ENCODE data around the gene ATXN2. TPM values are rescaled to one million over a fixed set of nuclear protein-coding genes. Genes with fewer than 3 reads are reported as not detected.
A peak's percentile ranks its signal among the peaks of the same experiment; 100 is the strongest.

The ATXN2 gene
- total RNA-seq (100 to 1,000 TPM; 145 to 165 TPM), polyA plus RNA-seq (ENCODE audit: insufficient read depth, low read depth, low replicate concordance) (61.4 TPM)
- long read RNA-seq, donor 1, full-length matches to known transcripts = 4 of 4 reads
- long read RNA-seq, donor 1, partial matches to known transcripts = 0 of 4 reads
- long read RNA-seq, donor 1, other reads (novel, unspliced or antisense) = 0 of 4 reads
- long read RNA-seq, donor 2, full-length matches to known transcripts = 10 of 10 reads
- long read RNA-seq, donor 2, partial matches to known transcripts = 0 of 10 reads
- long read RNA-seq, donor 2, other reads (novel, unspliced or antisense) = 0 of 10 reads

GRCh38 chr12:111598637-111599452 lies at the start of gene ATXN2:
ATXN2 (minus strand) TSS chr12:111599315; CDS start chr12:111599034, 281 bp downstream.
- no peaks in the 10 kb centered on the region for H3K36me3 ChIP-seq (ENCODE audit: low read depth, missing control alignments)
- no peaks in the 10 kb centered on the region for H3K9me3 ChIP-seq
- no peaks in the 10 kb centered on the region for H3K27me3 ChIP-seq
- 1% methylated on average over 52 of the region's 119 CpGs; no CpG with 5 or more reads in 1 of the 2 donors for WGBS, 2 donors
- peak within 1 kb of the TSS; percentile 82 to 92 for H3K4me3 ChIP-seq
- intact Hi-C loops (cut with DNase I; ENCODE audit: low total_unique reads) = no loop called here
- no peak for TF ChIP-seq CTCF (IDR thresholded peaks at IDR 0.05)
- no peak for TF ChIP-seq POLR2A (IDR thresholded peaks at IDR 0.05)
- DNase-seq = peak; percentile 71
- H3K27ac ChIP-seq = peak within 1 kb of the TSS; percentile 93 to 97
- H3K4me1 ChIP-seq = peaks cover 39% of the 10 kb centered on the region

DNA sequence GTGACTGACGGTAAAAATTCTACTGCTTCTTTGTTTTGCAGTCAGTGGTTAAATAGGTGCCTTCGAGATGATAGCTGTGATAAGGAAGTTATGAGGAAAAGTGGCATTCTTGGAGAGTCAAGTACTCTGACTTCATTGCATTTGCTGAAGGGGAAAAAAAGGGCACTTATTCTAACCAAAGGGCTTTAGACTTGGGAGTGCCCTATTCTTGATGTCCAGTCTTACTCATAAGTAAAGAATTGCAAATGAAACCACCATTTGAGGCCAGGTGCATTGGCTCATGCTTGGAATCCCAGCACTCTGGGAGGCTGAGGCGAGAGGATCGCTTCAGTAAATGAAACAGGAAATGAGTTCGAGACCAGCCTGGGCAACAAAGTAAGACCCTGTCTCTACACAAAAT lies 46.3 kb upstream of the ATXN2 start:
- intact Hi-C loops (cut with DNase I; ENCODE audit: low total_unique reads) = no loop called here
- Histone ChIP-seq H3K4me3 (no peak overlapping the region), H3K27ac (no peak overlapping the region), H3K36me3 (ENCODE audit: low read depth, missing control alignments) (no peaks in the 10 kb centered on the region), H3K4me1 (peaks cover 22% of the 10 kb centered on the region), H3K9me3 (no peaks in the 10 kb centered on the region), H3K27me3 (no peaks in the 10 kb centered on the region)
- WGBS, 2 donors = 96 to 100% methylated on average over 5 of the region's 5 CpGs
- TF ChIP-seq POLR2A (IDR thresholded peaks at IDR 0.05) = no peak
- TF ChIP-seq CTCF (IDR thresholded peaks at IDR 0.05) = no peak
- DNase-seq = no peak

DNA sequence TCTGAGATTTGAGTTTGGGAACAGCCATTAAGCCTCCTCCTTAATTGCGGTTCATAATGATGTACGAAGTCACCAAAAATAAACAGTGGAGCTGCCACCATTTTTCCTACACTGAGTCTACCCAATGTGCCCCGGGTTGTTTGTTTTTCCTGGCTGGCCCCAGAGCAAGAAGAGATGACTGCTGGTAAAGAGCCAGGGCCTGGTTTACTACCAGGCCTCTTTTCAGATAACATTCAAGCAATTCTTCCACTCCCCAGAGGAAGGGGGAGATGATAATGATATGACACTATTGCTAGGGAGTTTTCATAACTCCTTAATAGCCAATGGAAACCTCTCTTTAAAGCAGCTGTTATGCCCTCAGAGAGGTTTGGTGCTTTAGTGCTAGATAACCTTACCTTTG lies 44.3 kb upstream of the ATXN2 start:
- H3K36me3 ChIP-seq (ENCODE audit: low read depth, missing control alignments) = no peaks in the 10 kb centered on the region
- TF ChIP-seq CTCF (IDR thresholded peaks at IDR 0.05) = no peak
- no peak for TF ChIP-seq POLR2A (IDR thresholded peaks at IDR 0.05)

GRCh38 chr12:111642681-111643426 lies 43.7 kb upstream of the ATXN2 start:
- Histone ChIP-seq H3K36me3 (ENCODE audit: low read depth, missing control alignments) (no peaks in the 10 kb centered on the region), H3K27ac (peak overlapping the region; percentile 60 to 81)

More for the DNA sequence above, 44.3 kb upstream of the ATXN2 start:
- WGBS, 2 donors = 33 to 45% methylated on average over 3 of the region's 3 CpGs
- peak overlapping the region; percentile 60 to 81 for H3K27ac ChIP-seq
- no peak overlapping the region for H3K4me3 ChIP-seq
- peaks cover 36% of the 10 kb centered on the region for H3K4me1 ChIP-seq
- no peaks in the 10 kb centered on the region for H3K27me3 ChIP-seq
- DNase-seq = peak; percentile 39
- no peaks in the 10 kb centered on the region for H3K9me3 ChIP-seq
- intact Hi-C loops (cut with DNase I; ENCODE audit: low total_unique reads) = no loop called here

More at GRCh38 chr12:111642681-111643426, 43.7 kb upstream of the ATXN2 start:
- 51 to 54% methylated on average over 4 of the region's 4 CpGs for WGBS, 2 donors
- TF ChIP-seq POLR2A (IDR thresholded peaks at IDR 0.05) = no peak
- peak in 2 of 3 experiments; percentile 17 to 18 for TF ChIP-seq CTCF (IDR thresholded peaks at IDR 0.05)
- DNase-seq = no peak
- intact Hi-C loops (cut with DNase I; ENCODE audit: low total_unique reads) = no loop called here
- Histone ChIP-seq H3K4me1 (peaks cover 41% of the 10 kb centered on the region), H3K4me3 (no peak overlapping the region), H3K9me3 (no peaks in the 10 kb centered on the region), H3K27me3 (no peaks in the 10 kb centered on the region)
